ENCODE results near the gene CCDC74A.
"Not testable (repeated sequence)": the region's sequence is repeated elsewhere in the genome, so short reads cannot be mapped to it uniquely, and the experiment has no call there.

Gene CCDC74A

GRCh38 chr2:131517106-131517831, 10.4 kb upstream of the CCDC74A start:
- H3K9me3 ChIP-seq (ENCODE audit: control insufficient read depth, insufficient read depth, low read length) = no peaks in the 10 kb centered on the region
- H3K36me3 ChIP-seq (ENCODE audit: insufficient read depth, low read length) = no peaks in the 10 kb centered on the region; the same call in 1 of the 2 replicates
- no peak overlapping the region for H3K9ac ChIP-seq (ENCODE audit: low read depth, low read length)
- H3K4me1 ChIP-seq (ENCODE audit: insufficient read depth, low read length) = no peaks in the 10 kb centered on the region

GRCh38 chr2:131517856-131518255, 9.8 kb upstream of the CCDC74A start:
- H3K9me3 ChIP-seq (ENCODE audit: control insufficient read depth, insufficient read depth, low read length); H3K4me1 ChIP-seq (ENCODE audit: insufficient read depth, low read length); H3K36me3 ChIP-seq (ENCODE audit: insufficient read depth, low read length); H3K9ac ChIP-seq (ENCODE audit: low read depth, low read length): not testable (repeated sequence)

- H3K36me3 ChIP-seq (ENCODE audit: insufficient read depth, low read length); H3K9me3 ChIP-seq (ENCODE audit: control insufficient read depth, insufficient read depth, low read length); H3K9ac ChIP-seq (ENCODE audit: low read depth, low read length); H3K4me1 ChIP-seq (ENCODE audit: insufficient read depth, low read length): not testable (repeated sequence)
Observed at GRCh38 chr2:131518531-131518930, 9.2 kb upstream of the CCDC74A start.

DNA sequence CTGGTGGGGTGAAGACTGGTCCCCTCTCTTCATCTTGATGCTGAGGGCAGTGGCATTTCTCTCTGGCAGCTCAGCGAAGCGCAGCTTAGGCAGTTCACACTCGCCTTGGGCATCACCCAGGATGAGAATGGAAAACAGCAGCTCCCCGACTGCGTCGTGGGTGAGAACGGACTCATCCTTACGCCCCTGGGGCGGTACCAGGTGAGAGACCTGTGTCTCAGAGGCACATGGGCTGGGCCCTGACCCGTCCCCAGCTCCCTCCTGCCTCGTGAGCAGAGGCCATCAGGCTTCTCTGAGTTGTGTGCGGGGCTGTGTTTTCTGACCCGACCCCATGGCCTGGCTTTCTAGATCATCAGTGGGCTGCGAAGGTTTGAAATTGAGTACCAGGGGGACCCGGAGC, 8.2 kb upstream of the CCDC74A start:
- H3K9ac ChIP-seq (ENCODE audit: low read depth, low read length) = no peak overlapping the region
- H3K9me3 ChIP-seq (ENCODE audit: control insufficient read depth, insufficient read depth, low read length) = no peaks in the 10 kb centered on the region
- no peaks in the 10 kb centered on the region for H3K4me1 ChIP-seq (ENCODE audit: insufficient read depth, low read length)
- no peaks in the 10 kb centered on the region; the same call in 1 of the 2 replicates for H3K36me3 ChIP-seq (ENCODE audit: insufficient read depth, low read length)

- not testable (repeated sequence) for H3K36me3 ChIP-seq (ENCODE audit: insufficient read depth, low read length); H3K4me1 ChIP-seq (ENCODE audit: insufficient read depth, low read length); H3K9ac ChIP-seq (ENCODE audit: low read depth, low read length); H3K9me3 ChIP-seq (ENCODE audit: control insufficient read depth, insufficient read depth, low read length)
Observed at GRCh38 chr2:131519871-131520470, 7.7 kb upstream of the CCDC74A start.

GRCh38 chr2:131520526-131520925, 7.2 kb upstream of the CCDC74A start:
- Histone ChIP-seq H3K36me3 (ENCODE audit: insufficient read depth, low read length) (no peaks in the 10 kb centered on the region; the same call in 1 of the 2 replicates), H3K9ac (ENCODE audit: low read depth, low read length) (no peak overlapping the region), H3K4me1 (ENCODE audit: insufficient read depth, low read length) (no peaks in the 10 kb centered on the region), H3K9me3 (ENCODE audit: control insufficient read depth, insufficient read depth, low read length) (no peaks in the 10 kb centered on the region)

DNA sequence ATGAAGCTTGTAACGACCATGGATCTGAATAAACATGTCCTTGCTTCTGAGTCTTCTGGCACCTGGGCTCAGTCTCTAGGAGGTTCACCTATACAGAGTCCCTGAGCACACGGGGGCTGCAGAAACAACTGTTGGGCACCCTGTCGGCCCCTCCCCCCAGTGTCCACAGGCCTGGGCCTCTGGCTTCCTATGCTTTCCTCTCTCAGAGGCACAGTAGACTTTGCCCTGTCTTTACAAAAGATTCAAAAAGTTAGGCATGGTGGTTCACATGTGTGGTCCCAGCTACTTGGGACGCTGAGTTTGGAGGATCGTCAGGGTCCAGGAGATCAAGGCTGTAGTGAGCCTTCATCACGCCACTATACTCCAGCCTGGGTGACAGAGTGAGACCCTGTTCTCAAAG, 6.2 kb upstream of the CCDC74A start:
- H3K9me3 ChIP-seq (ENCODE audit: control insufficient read depth, insufficient read depth, low read length); H3K9ac ChIP-seq (ENCODE audit: low read depth, low read length); H3K4me1 ChIP-seq (ENCODE audit: insufficient read depth, low read length); H3K36me3 ChIP-seq (ENCODE audit: insufficient read depth, low read length): not testable (repeated sequence)

DNA sequence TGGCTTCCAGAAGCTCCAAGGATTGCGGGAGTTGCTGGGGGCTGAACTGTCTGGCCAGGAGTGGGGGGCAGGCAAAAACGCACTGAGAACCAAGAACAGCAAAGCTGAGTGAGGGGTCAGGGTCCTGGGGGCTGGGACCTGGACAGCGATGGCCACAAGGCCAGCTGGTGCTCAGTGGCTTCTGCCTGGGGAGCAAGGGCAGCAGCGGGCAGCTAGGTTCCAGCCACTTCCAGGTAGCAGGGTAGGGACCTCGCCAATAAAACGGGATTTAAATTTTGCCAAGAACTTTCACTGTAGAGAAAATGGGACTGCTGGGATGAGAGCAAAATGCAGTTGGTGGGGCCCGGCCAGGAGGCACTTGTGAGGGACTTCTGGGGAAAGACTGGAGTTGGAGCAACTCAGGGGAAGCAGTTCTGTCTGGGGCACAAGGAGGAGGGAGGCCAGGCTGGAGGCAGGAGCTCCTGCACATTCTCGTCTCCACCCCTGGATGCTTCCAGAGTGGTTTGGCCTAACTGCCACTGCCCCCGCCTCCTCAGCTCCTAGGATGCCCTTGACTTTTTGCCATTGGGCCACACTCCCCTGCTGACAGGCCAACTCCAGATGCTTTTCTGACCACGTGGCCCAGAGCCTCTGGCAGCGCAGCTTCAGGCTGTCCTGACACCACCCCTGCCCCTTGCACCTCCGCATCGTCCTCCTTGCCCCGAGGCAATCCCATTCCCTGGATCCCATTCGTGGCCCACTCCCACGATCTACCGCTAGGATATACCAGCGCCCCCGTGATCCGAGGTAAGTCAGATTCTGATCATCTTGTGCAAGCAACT, 5.5 kb upstream of the CCDC74A start:
- H3K9ac ChIP-seq (ENCODE audit: low read depth, low read length) = no peak overlapping the region
- H3K4me1 ChIP-seq (ENCODE audit: insufficient read depth, low read length) = no peaks in the 10 kb centered on the region
- H3K9me3 ChIP-seq (ENCODE audit: control insufficient read depth, insufficient read depth, low read length) = no peaks in the 10 kb centered on the region
- no peaks in the 10 kb centered on the region; the same call in 1 of the 2 replicates for H3K36me3 ChIP-seq (ENCODE audit: insufficient read depth, low read length)

- not testable (repeated sequence) for H3K9me3 ChIP-seq (ENCODE audit: control insufficient read depth, insufficient read depth, low read length); H3K4me1 ChIP-seq (ENCODE audit: insufficient read depth, low read length); H3K36me3 ChIP-seq (ENCODE audit: insufficient read depth, low read length); H3K9ac ChIP-seq (ENCODE audit: low read depth, low read length)
Observed at GRCh38 chr2:131525256-131525655, 2.4 kb upstream of the CCDC74A start.

DNA sequence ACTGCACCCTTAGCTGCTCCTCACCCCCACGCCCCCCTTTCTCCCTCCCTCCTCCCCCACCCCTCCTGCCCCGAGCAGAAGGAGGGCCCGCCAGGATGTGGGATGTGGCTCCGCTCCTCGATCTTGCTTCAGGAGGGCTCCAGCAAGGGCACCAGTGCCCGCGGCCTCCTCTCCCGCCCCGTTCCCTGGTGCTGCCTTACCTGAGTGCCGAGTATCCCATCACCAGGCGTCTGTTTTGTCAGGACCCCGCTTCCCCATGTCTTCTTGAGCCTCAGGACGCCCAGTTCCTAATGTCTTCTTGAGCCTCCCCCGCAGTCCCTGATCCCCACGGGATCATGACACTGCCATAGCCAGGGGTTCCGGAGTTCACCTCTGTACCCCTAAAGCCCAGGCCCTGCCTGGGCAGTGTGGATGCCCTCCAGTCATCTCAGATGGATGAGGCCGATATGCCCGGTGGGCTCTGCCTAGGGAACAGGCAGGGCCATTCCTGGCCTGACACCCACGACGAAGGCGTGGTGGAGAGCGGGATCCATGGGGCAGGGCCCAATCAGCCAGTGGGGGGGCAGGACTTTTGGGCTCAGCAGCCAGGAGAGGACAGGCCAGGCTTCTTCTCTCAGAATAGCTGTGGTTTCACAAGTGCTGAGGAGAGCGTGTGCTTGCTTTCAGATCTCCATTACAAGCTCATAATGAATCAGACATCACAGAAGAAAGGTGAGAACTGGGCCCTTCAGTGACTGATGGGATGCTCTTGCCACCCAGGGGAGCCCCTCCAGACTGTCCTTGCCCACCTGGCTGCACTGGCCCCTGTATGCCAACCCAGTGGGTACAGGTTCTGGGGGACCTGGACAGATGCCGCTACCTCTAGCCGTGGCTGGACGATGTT, 1.5 kb downstream of the CCDC74A start:
- not testable (repeated sequence) for H3K9me3 ChIP-seq (ENCODE audit: control insufficient read depth, insufficient read depth, low read length); H3K4me1 ChIP-seq (ENCODE audit: insufficient read depth, low read length); H3K36me3 ChIP-seq (ENCODE audit: insufficient read depth, low read length)
- H3K9ac ChIP-seq (ENCODE audit: low read depth, low read length) = peak overlapping the region; percentile 46

- not testable (repeated sequence) for H3K36me3 ChIP-seq (ENCODE audit: insufficient read depth, low read length); H3K9me3 ChIP-seq (ENCODE audit: control insufficient read depth, insufficient read depth, low read length)
Observed at GRCh38 chr2:131529864-131530445, 2.3 kb downstream of the CCDC74A start.

GRCh38 chr2:131530626-131531344, 3.1 kb downstream of the CCDC74A start:
- not testable (repeated sequence) for H3K36me3 ChIP-seq (ENCODE audit: insufficient read depth, low read length); H3K4me1 ChIP-seq (ENCODE audit: insufficient read depth, low read length); H3K9me3 ChIP-seq (ENCODE audit: control insufficient read depth, insufficient read depth, low read length); H3K9ac ChIP-seq (ENCODE audit: low read depth, low read length)

More at GRCh38 chr2:131529864-131530445, 2.3 kb downstream of the CCDC74A start:
- not testable (repeated sequence) for H3K4me1 ChIP-seq (ENCODE audit: insufficient read depth, low read length); H3K9ac ChIP-seq (ENCODE audit: low read depth, low read length)

GRCh38 chr2:131531547-131532185, 4.0 kb downstream of the CCDC74A start:
- H3K9me3 ChIP-seq (ENCODE audit: control insufficient read depth, insufficient read depth, low read length); H3K9ac ChIP-seq (ENCODE audit: low read depth, low read length); H3K4me1 ChIP-seq (ENCODE audit: insufficient read depth, low read length); H3K36me3 ChIP-seq (ENCODE audit: insufficient read depth, low read length): not testable (repeated sequence)

Data from ES-I3 (cell line).